Body of pancreas (tissue), 4 donors: ENCODE results near the gene PNMA8B. TPM values are rescaled to one million over a fixed set of nuclear protein-coding genes. Genes with fewer than 3 reads are reported as not detected.

Source experiments
- ATAC-seq: fragments of 150-250 bp; one replicate; pipeline ENCODE4 v1.9.1; 2016
- DNase-seq, 4 donors: peaks; one replicate each; pipeline ENCODE4 v3.0.0-alpha.2; 2019
- H3K27ac ChIP-seq, 4 donors: fragments of 200-600 bp; sonication (generic); 1 replicate in 3 of 4; 2 replicates in 1 of 4; pipeline versions ENCODE4 v1.5.1 to v1.6.1; 2016 to 2019; ENCODE audit warnings: mild to moderate bottlenecking in 1 of 4, mixed read lengths in 1 of 4, moderate library complexity in 1 of 4
- H3K27me3 ChIP-seq, 2 donors: fragments of 200-600 bp; sonication (generic); one replicate each; pipeline ENCODE4 v1.6.0; 2016; ENCODE audit warnings: mild to moderate bottlenecking in 1 of 2
- H3K36me3 ChIP-seq, 2 donors: fragments of 200-600 bp; sonication (generic); replicated peaks in 1 of 2; 2 replicates each; pipeline ENCODE4 v1.5.1; 2016; ENCODE audit warnings: low read depth in 2 of 2; ENCODE audit not compliant: insufficient read depth in 1 of 2
- H3K4me1 ChIP-seq: fragments of 200-600 bp; sonication (generic); one replicate; pipeline ENCODE4 v1.6.0; 2016
- H3K4me3 ChIP-seq, 2 donors: fragments of 200-600 bp; sonication (generic); 1 replicate in 1 of 2; 2 replicates in 1 of 2; pipeline ENCODE4 v1.5.1; 2016 to 2019
- H3K9me3 ChIP-seq, 3 donors: fragments of 200-600 bp; sonication (generic); 1 replicate in 2 of 3; 2 replicates in 1 of 3; pipeline ENCODE4 v1.5.1; 2016
- CTCF ChIP-seq, 7 experiments: fragments of 450-650 bp in 4 of 7; fragments of 200-600 bp in 3 of 7; sonication (generic) in 3 of 7; IDR thresholded peaks; one replicate each; pipeline ENCODE4 v1.5.1; 2016 to 2019; ENCODE audit warnings: antibody characterized with exemption in 7 of 7
- POLR2A ChIP-seq, 3 donors: fragments of 450-650 bp; IDR thresholded peaks; one replicate each; pipeline ENCODE4 v1.6.1; 2016; ENCODE audit warnings: antibody characterized with exemption in 3 of 3, mild to moderate bottlenecking in 2 of 3
- WGBS, 2 donors: methylation state at CpG; one replicate each; pipeline ENCODE4 v1.1.5; 2017; 5-methylcytosine and 5-hydroxymethylcytosine counted together
- intact Hi-C: fragments of 100-400 bp; cut with DNase I; formaldehyde crosslinking; loops from one replicate; pipeline ENCODE4 v1.15.1; 2023
- total RNA-seq, 2 donors: library from RNA; depleted of rRNA; stranded (reverse); fragments of >200 nt; gene quantifications; one replicate each; pipeline ENCODE4 v1.1.0, GENCODE V29; 2016

Gene PNMA8B
- total RNA-seq, 2 donors from 2014 or later: 2.1 to 2.6 TPM

- no peaks in the 10 kb centered on the region for H3K36me3 ChIP-seq
- H3K27me3 ChIP-seq: no peaks in the 10 kb centered on the region
- no peaks in the 10 kb centered on the region for H3K4me1 ChIP-seq
- H3K9me3 ChIP-seq: no peaks in the 10 kb centered on the region
- TF ChIP-seq POLR2A (IDR thresholded peaks at IDR 0.05) (no peak), CTCF (IDR thresholded peaks at IDR 0.05) (no peak)
- H3K27ac ChIP-seq: no peak overlapping the region
- no peak overlapping the region for H3K4me3 ChIP-seq
- intact Hi-C loops: no loop called here
- WGBS, 2 donors: 88 to 93% methylated on average over 14 of the region's 14 CpGs
- no peak for ATAC-seq
- no peak for DNase-seq
These were observed 25.7 kb upstream of the PNMA8B start for GRCh38 chr19:46521241-46521868.

GRCh38 chr19:46520616-46521015 lies 24.9 kb upstream of the PNMA8B start:
- no peaks in the 10 kb centered on the region for H3K36me3 ChIP-seq
- no peak overlapping the region for H3K4me3 ChIP-seq
- WGBS, 2 donors: 79 to 89% methylated on average over 6 of the region's 6 CpGs
- intact Hi-C loops: no loop called here
- H3K9me3 ChIP-seq: no peaks in the 10 kb centered on the region
- no peak for TF ChIP-seq CTCF (IDR thresholded peaks at IDR 0.05)
- TF ChIP-seq POLR2A (IDR thresholded peaks at IDR 0.05): no peak
- H3K27me3 ChIP-seq: no peaks in the 10 kb centered on the region
- no peak overlapping the region for H3K27ac ChIP-seq
- DNase-seq (no peak), ATAC-seq (no peak)
- H3K4me1 ChIP-seq: no peaks in the 10 kb centered on the region

- 85 to 87% methylated on average over 5 to 6 of the region's 6 CpGs for WGBS, 2 donors
- TF ChIP-seq POLR2A (IDR thresholded peaks at IDR 0.05) (no peak), CTCF (IDR thresholded peaks at IDR 0.05) (no peak)
- Histone ChIP-seq H3K4me3 (no peak overlapping the region), H3K9me3 (no peaks in the 10 kb centered on the region), H3K27ac (no peak overlapping the region), H3K36me3 (no peaks in the 10 kb centered on the region), H3K4me1 (peaks cover 9% of the 10 kb centered on the region), H3K27me3 (no peaks in the 10 kb centered on the region)
- DNase-seq (no peak), ATAC-seq (no peak)
- intact Hi-C loops: no loop called here
These were observed 21.8 kb upstream of the PNMA8B start for GRCh38 chr19:46517471-46517870.

GRCh38 chr19:46515879-46516350 lies 20.2 kb upstream of the PNMA8B start:
- ATAC-seq: no peak
- DNase-seq: no peak
- H3K27ac ChIP-seq: no peak overlapping the region
- intact Hi-C loops: no loop called here
- H3K4me1 ChIP-seq: peaks cover 9% of the 10 kb centered on the region
- H3K4me3 ChIP-seq: no peak overlapping the region
- H3K36me3 ChIP-seq: no peaks in the 10 kb centered on the region
- TF ChIP-seq CTCF (IDR thresholded peaks at IDR 0.05) (peak; percentile 49 to 69 (median 52)), POLR2A (IDR thresholded peaks at IDR 0.05) (no peak)
- H3K9me3 ChIP-seq: no peaks in the 10 kb centered on the region
- H3K27me3 ChIP-seq: no peaks in the 10 kb centered on the region
- 11 to 17% methylated on average over 6 of the region's 6 CpGs for WGBS, 2 donors

- intact Hi-C loops: no loop called here
- Histone ChIP-seq H3K4me3 (no peak overlapping the region), H3K27me3 (no peaks in the 10 kb centered on the region), H3K9me3 (no peaks in the 10 kb centered on the region), H3K4me1 (peaks cover 9% of the 10 kb centered on the region), H3K36me3 (no peaks in the 10 kb centered on the region), H3K27ac (no peak overlapping the region)
- WGBS, 2 donors: 41 to 54% methylated on average over 3 of the region's 3 CpGs
- no peak for TF ChIP-seq CTCF (IDR thresholded peaks at IDR 0.05)
- TF ChIP-seq POLR2A (IDR thresholded peaks at IDR 0.05): no peak
- DNase-seq: no peak
- ATAC-seq: no peak
These were observed 19.6 kb upstream of the PNMA8B start for GRCh38 chr19:46515290-46515609.
